NCI-H460 (cell line): ENCODE measurements around the gene YBX3. TPM values are rescaled to one million over a fixed set of nuclear protein-coding genes. Genes with fewer than 3 reads are reported as not detected.

ENCODE experiments used
- DNase-seq: peaks from one replicate; pipeline ENCODE4 v3.0.0-alpha.2; 2016; ENCODE audit warnings: low read depth; ENCODE audit errors: extremely low read depth
- total RNA-seq: library from RNA; depleted of rRNA; stranded (reverse); fragments of >200 nt; shearing (Covaris generic); gene quantifications from 2 replicates; pipeline ENCODE4 v1.2.3, GENCODE V29; 2014

YBX3 gene
- total RNA-seq, 1 experiment from 2014 or later, result 216 TPM

DNA sequence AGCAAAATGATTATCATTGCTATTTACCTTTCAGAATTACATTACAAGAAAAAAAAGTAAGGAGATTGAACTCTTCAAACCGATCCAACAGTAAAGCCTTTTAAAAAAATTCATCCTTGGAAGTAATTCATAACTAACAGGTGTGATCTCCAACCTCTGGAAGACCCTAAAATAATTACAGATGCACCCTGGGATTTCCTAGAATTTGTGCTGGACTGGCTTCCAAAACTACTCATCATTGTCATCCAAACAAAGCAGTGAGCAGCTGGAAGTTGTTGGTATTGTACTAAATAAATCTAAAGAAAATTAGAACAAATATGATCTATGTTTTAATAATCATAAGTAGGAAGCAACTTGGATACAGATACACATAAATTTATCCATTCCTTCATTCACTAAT, 1.9 kb upstream of the YBX3 start:
- no peak for DNase-seq

DNA sequence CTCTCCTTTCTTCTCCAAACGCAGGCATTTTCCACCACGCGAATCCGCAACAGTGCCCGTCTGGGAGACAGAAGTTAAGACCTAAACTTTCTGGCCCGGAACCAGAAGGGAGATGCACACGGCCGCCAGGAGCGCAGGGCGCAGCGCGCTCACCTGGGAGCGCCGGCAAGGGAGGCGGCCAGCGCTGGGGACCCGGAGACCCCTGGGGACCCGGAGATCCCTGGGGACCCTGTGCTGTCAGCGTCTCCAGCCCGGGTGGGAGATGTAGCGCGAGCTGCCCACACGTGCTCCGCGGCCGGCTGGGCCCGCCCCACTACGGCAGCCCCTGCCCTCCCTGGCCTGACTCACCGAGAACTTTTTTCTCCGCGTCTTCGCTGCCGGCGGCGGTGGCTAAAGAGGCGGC, 620 bp downstream of the YBX3 start:
- no peak for DNase-seq

DNA sequence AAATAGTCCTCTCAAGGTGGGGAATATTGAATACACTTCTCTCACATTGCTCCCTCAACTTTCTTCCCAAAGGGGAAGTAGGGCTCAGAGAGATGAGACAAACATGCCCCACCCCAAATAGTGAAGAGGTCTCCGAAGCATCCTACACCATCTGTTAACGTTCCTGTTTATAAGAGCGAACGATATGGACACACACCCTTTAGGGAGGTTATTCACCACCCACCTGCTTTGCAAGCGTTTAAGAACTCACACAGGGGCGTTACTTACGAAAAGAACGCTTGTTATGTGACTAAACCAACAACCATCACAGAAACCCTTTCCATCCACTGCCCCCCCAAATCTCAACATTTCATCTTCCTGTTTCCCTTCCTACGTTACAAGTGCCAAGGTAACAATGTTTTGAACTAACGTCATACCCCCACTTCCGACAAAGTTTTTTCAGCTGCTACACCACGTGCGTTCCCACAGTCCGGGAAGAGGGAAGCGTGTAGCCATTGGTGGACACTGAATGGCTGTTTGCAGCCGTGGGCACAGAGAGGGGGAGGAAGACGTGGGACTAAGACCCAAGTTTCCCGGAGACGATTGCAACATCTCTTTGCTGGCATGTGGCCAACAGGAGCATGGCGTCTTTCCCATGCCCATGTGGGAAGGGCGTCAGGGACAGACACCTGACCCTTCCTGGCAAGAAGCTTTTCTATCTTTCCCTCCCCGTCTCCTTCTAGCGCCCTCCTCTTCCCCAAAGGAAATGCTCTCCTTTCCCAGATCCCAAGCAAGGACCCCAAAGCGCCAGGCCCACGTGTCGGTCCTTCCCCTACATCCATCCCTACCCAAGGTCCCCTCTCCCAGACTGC, 1.2 kb downstream of the YBX3 start:
- DNase-seq, result peak; percentile 96

DNA sequence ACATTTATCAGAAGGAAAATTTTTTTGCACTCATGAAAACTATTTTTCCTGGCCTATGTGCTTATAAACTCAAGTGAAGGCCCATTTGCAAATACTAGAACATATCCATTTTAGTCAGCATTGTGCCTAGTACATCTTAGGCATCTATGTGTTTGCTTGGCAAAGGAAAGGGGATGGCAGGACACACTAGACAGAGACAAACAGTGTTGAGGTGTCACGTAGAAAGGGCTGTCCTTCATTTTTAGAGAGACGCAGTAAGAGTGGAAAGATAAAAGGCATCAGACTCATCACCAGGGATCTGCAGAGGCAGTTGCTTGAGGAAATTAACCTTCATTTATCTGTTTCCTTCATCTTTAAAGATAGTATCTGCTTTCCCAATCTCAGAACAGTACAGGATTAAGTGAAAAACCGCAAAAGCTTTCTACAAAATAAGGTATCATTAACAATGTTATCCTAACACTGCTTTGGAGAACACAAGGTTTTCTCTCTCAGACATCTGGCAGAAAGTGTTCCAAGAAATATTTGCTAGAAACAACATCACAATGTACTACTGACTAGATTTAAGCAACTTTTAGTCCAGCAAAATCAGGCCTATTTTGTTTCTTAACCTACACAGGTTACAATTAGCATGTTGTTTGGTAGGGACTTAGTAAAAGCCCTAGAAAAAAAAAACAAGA, 2.0 kb downstream of the YBX3 start:
- DNase-seq, result no peak

DNA sequence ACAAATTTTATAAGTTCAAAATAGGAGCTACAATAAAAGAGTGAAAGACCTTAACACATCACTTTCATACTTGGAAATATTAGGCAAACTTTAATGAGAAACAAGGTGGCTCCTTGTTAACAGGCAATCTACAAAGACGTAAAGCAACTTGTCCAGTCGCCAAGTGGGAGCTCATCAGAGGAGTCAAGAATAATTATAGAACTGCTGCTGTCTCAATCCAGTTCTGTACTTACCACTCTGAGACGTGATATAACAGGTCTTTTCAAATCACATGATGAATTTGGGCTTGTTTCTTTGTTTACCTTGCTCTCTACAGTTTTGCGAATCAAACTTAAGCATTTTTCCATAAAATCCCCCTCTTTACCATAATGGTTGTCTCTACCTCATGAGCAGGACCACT, 3.6 kb downstream of the YBX3 start:
- no peak for DNase-seq

DNA sequence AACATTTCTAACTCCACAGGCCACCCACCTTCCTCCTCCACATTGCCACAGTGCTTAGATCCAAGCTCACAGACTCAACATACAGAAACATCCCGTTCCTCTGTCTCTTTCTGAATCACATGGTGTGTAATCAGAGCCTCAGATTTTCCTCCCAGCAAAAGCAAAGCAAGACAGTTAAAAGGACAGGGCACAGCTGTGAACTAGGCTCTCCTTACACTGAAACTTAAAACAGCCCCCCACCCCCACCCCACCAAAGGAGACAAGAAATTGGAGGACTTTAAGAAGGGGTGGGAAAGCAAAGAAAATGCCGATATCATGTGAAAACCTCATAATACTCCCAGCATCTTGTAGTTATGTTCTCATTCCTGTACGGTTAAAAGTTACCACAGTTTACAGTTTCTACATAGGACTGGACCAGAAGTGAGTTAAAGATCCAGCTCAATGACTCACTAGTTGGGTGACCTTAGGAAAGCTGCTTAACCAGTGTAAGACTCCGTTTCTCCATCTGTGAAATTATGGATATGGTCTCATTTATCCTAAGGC, 4.8 kb downstream of the YBX3 start:
- DNase-seq, result no peak

DNA sequence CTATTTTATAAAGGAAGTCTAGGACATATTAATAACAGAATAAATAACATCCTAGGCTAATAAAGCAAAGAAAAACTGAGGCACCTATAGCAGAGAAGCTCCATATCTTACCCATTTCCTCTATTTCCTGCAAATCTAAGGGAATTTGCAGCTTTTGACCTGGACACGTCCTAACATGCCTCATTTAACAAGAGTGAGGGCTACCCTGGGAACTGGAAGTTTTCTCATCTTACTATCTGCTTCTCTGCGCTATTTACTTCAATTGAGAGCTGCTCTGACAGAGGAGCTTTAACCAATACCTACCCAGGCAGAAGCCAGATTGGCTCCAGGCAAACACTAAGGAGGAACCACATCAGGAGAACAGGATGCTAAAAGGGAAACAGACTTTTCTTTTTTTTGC, 5.7 kb downstream of the YBX3 start:
- DNase-seq, result no peak

DNA sequence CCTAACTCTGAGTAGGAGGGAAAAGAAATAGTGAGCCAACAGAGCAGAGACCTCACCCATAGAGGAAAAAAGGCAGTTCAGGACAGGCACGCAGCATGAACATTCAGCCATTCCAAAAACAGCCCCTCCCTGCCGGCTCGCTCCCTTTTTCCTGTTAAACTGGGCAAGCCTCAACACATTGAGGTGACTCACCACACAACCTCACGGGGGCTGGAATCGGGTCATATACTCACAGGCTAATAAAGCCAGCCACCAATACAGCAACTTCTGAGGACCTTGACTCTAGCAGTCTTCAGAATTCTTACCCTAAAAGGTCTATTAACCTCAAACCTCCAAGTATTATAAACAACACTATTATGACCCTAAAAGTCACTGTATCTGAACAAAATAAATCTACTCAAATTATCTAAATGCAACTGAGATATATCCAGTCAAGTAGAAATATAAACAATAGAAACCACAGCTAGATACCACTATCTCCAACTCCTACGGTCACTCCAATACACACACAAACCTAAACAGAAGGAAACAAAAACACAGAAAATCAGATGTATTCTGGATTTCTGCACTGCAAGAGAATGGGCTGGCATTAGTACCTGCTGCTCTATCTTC, 6.3 kb downstream of the YBX3 start:
- peak; percentile 40 for DNase-seq

DNA sequence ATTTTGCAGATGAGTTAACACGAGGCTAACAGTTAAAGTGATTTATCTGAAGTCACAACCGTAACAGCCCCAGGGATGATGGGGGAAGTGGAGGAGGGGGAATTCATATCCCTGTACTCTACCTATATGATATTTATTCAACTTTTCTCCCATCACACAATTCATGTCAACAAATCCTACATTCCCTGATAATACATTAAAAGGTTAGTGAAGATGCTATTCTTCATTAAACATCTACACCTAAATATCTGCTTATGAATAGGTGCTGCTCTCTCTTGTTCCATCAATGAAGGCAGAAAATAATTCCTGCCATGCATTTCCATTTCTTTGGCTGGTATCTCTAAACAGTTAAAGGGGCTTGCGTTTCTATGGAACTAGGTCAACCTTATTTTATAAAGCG, 6.8 kb downstream of the YBX3 start:
- no peak for DNase-seq

DNA sequence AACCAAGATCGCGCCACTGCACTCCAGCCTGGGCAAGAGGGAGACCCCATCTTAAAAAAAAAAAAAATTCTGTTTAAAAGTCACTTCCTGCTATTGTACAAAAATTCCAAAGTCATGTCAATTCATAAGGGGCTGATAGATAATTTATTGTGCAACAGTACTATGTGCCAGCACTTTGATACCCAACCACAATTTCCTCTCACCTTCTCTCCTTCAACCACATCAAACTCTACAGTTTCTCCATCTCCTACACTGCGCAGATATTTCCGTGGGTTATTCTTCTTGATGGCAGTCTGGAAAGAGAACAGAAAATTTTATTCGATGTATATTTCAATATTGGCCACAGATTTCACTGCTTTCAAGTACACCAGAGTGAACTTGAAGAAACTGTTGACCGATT, 7.6 kb downstream of the YBX3 start:
- no peak for DNase-seq

DNA sequence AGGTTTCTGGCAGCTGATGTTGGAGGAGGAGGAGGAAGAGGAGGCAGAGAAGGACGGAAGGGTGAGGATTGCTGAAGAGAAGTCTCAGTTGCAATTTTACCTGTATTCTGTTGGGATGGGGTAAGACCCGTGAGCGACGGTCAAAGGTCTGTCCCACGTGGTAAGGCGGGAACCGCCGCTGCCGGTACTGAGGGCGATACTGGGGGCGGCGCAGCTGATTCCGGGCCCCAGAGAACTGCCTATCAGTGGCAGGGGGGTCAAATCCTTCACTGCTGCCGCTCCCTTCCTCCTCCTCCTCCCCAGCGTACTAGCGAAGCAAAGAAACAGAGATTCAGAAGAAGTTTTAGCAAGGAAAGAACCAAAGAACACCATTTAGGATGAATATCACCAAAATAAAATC, 13.3 kb downstream of the YBX3 start:
- DNase-seq, result no peak

DNA sequence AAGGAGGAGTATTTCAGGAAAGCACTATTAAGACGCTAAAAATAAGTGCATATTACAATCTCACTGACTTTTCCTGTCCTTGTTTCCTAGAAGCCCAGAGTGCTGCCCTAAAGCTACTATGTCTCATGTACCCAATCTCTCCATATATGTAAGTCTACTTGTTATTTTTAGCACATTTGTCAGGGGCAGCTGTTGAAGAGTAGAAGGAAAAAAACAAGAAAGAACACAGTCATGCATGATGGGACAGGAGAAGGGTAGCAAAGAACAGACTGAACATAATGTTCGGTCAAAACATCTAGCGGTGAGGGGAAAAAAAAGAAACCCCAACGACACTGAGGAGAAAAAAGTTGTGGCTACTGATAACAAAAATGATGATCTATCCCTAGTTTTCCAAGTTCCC, 14.3 kb downstream of the YBX3 start:
- DNase-seq, result no peak

DNA sequence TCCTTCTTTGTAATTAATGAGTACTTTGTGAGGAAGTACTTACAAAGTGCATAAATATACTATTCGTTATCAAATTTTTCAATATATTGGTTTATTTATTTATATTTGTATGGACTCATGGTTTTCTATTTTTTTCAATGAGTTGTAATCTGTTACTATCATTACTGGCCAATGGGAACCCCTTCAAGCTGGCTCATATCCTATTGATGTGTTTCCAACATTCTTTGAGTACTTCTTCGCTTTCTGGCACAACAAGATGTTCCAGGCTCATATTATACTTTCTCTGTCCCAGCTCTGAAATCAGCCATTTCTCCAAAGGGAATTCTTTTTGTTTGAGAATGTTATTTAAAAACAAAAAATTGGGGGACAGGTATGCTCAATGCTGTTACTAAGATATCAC, 17.5 kb downstream of the YBX3 start:
- DNase-seq, result no peak

DNA sequence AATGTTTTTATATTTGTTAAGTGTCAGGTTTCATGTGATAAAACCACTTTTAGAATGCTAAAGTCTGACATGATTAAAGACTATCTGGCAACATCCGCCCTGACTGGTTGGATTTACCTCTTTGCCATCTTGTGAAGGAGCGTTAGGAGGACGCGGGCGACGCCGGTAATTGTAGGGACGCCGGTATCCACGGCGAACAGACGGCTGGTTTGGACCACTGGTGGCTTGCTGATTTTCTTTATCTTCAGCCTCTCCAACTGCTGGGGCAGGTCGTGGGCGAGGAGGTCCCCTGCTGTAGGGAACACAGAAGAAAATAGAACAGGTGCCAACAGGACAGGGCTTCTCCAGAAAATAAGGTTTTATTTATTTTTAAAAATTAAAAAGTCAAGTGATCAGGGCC, 21.3 kb downstream of the YBX3 start:
- DNase-seq, result no peak

DNA sequence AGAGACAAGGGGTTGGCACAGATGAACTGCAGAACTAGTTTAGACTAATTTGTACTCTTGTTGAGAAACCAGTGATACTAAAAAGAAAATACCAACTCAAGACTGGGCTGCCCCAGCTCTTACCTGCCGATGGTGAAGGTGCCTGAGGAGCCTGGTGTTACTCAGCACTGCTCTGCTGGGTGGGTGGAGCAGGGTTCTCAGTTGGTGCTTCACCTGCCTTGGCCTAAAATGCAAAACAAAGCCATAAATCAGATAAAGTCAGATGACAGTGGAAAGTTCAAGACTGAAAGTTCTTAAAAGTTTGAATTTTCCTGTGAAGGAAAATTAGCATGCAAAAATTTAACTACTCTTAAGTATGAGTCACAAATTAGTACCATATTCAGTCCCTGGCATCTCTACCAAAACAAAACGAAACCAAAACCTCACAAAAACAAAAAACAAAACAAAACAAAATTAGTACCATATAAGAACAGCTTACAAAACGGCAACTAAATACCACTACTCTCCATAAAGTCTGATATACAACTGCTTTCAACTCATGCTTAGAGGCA, 21.9 kb downstream of the YBX3 start:
- no peak for DNase-seq

DNA sequence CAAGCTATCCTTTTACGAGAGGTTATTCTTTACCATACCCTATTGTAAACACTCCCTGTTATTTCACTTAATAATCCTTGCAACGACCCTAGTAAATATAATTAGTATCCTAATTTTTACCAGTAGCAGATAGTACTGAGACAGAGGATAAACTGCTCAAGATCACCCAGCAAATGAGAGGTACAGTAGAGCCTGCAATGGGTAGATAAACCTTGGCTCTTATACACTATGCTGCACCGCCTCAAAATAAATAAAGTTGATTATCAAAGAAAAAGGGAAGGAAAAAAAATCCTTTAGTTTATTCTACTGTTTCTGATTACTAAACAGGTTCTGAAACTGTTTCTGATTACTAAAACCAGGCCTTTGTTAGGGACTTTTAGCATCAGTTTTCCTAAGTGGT, 22.5 kb downstream of the YBX3 start:
- DNase-seq, result no peak

DNA sequence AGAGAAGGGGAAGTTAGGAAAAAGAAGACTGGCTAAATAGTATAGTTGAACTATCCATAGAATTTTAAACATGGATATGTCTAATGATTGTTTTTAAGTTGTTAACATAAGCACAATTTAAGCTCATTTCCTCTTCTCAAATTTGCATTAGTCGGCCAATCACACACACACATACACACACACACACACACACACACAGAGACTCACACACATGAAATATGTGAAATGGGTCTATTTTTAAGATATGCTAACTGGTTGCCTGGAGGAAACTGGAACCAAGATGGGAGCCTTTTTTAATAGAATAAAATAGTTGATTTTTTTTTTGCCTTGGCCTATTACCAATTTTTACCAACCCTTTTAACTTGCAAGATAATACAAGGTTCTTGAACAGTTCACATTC, 25.3 kb downstream of the YBX3 start:
- DNase-seq, result no peak

DNA sequence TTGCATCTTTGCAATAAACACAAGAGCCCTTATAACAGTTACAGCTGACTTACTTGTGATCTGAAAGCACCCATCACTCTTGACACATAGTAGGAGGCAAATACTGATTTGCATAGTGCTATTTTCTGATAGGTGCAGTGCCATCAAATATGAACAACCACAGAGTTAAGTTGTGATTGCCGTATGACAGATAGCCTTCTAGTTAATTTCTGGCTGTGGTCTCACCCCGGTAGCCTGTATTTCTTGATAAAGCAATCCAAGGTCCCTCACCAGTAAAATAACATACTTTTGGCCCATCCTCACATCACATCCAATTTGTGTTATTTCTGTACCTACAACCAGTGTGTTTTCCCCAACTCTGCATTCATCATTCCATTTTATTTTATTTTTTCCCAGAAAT, 26.0 kb downstream of the YBX3 start:
- no peak for DNase-seq

DNA sequence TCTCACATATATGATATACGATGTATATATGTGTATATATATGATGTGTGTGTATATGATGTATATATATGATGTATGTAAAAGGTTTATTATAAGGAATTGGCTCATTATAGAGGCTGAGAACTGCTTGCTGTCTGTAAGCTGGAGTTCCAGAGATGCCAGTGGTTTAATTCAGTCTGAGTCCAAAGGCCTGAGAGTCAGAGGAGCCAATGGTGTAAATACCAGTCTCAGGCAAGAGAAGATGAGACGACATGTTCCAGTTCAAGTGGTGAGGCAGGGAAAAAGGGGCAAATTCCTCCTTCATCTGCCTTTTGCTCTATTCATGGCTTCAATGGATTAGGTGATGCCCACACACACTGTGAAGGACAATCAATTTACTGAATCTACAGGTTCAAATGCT, 32.2 kb downstream of the YBX3 start:
- DNase-seq, result no peak

DNA sequence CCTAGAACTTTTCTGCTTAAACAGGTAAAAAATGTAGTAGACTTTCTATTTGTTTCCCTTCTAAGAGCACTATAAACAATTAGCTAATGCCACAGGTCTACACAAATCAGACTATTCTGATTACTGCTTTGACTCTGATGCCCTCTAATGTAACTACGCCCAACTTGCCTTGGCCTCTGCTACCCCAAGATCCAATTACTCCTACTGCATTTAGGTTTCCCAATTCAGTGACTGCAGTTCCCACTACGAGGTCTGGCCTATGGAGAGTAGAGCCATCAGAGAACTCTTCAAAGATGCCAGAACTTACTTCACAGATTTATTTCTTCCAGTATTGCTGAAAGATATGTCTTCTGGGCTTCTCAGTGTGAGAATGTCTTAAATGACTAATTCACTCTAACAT, 34.0 kb downstream of the YBX3 start:
- no peak for DNase-seq

DNA sequence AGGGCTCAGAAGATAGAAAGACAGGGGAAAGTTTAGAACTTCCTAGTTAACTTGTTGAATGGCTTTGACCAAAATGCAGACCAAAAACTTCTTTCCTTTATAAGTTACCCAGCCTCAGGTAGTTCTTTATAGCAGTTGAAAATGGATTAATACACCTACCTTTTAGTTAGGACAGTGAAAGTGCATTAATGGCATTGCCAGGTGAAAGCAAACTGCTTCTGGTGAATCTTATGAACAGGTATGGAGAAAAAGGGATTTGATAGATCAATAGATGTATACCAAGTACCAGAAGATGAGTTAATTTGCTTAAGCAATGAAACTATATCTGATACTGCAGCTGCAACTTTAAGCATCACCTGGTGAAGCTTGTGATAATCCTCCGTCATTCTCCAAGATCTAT, 35.1 kb downstream of the YBX3 start:
- DNase-seq, result no peak
